ENCODE results near the gene CPNE2.

DNA sequence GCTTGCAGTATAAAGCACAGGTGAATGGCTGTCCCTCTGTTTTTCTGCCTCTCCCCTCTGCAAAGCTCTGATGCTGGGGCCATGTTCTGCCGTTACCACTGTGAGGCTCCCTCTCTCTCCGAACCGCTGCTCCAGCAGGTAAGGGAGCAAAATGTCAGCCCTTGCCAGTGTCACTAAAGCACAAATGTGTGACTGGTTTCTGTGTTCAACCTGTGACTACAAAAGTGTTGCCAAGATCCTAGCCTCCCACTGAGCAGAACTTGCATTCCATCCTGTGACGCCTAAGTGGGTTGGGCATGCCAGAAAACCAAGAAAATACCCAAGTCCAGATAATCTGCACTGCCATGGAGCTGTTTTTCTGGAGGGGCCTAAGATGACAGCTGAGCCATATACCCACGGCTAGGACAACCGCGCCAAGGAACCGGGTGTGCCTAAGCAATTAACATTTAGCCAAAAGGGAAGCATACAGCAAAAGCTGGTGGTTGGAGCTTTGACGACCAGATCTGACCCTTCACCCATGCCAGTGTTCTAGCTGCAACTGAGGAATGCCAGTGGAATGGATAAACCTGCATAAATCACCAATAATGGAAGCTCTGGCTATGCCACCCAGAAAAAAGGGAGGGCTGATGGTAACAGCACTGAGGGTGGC, 58.4 kb downstream of the CPNE2 start:
- TF ChIP-seq FOSL1 (IDR thresholded peaks at IDR 0.05; ENCODE audit: insufficient read depth, low read depth, low read length) = no peak
- TF ChIP-seq, protein P1, sequence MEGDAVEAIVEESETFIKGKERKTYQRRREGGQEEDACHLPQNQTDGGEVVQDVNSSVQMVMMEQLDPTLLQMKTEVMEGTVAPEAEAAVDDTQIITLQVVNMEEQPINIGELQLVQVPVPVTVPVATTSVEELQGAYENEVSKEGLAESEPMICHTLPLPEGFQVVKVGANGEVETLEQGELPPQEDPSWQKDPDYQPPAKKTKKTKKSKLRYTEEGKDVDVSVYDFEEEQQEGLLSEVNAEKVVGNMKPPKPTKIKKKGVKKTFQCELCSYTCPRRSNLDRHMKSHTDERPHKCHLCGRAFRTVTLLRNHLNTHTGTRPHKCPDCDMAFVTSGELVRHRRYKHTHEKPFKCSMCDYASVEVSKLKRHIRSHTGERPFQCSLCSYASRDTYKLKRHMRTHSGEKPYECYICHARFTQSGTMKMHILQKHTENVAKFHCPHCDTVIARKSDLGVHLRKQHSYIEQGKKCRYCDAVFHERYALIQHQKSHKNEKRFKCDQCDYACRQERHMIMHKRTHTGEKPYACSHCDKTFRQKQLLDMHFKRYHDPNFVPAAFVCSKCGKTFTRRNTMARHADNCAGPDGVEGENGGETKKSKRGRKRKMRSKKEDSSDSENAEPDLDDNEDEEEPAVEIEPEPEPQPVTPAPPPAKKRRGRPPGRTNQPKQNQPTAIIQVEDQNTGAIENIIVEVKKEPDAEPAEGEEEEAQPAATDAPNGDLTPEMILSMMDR (IDR thresholded peaks at IDR 0.05; ENCODE audit: control extremely low read depth in 1 of 3, insufficient read depth in 1 of 3, low read depth in 1 of 3, low read length in 3 of 3) = peak in 1 of 3 experiments; percentile 8; a peak in 1 of 4 replicates
- TF ChIP-seq MAFK (IDR thresholded peaks at IDR 0.05; ENCODE audit: low read depth, low read length) = no peak
- TF ChIP-seq POLR2AphosphoS5 (IDR thresholded peaks at IDR 0.05; ENCODE audit: low read depth, low read length) = no peak
- no peak for TF ChIP-seq POLR2A (IDR thresholded peaks at IDR 0.05; ENCODE audit: control extremely low read depth in 1 of 2, low read depth in 2 of 2, low read length in 2 of 2)
